Cardiac septum (tissue), 1 donor: ENCODE measurements around the gene BCAS3. TPM values are rescaled to one million over a fixed set of nuclear protein-coding genes. Genes with fewer than 3 reads are reported as not detected.
"Not testable (repeated sequence)": the region's sequence is repeated elsewhere in the genome, so short reads cannot be mapped to it uniquely, and the experiment has no call there.

Experiments
- DNase-seq: peaks from one replicate; pipeline ENCODE4 v3.0.0-alpha.2; 2020; ENCODE audit warnings: low spot score
- intact Hi-C: fragments of 100-400 bp; cut with DNase I; formaldehyde crosslinking; loops from one replicate; pipeline ENCODE4 v1.14.0; 2022
- total RNA-seq: library from RNA; stranded (reverse); fragmentation: NEBNext Ultra II Directional; extraction: Animal tissue kit (Norgen Biotek cat#: 25700); gene quantifications from one replicate; pipeline ENCODE4 v1.2.1, GENCODE V29; 2021
- donor health status: DM: no; HTN: no; CAD: no.

The BCAS3 gene
- total RNA-seq, 1 donor from 2014 or later = 14.8 TPM

- intact Hi-C loops = no loop called here
Measured at GRCh38 chr17:61015966-61016365, 338.3 kb downstream of the BCAS3 start.

GRCh38 chr17:61017317-61018006 is 339.8 kb downstream of the BCAS3 start:
- intact Hi-C loops = no loop called here

More at GRCh38 chr17:61015966-61016365, 338.3 kb downstream of the BCAS3 start:
- no peak for DNase-seq

GRCh38 chr17:61018938-61019337 is 341.3 kb downstream of the BCAS3 start:
- intact Hi-C loops = no loop called here
- DNase-seq = no peak

More at GRCh38 chr17:61017317-61018006, 339.8 kb downstream of the BCAS3 start:
- DNase-seq = no peak

GRCh38 chr17:61023996-61024395 is 346.3 kb downstream of the BCAS3 start:
- intact Hi-C loops = no loop called here
- no peak for DNase-seq

GRCh38 chr17:61026818-61027217 is 349.2 kb downstream of the BCAS3 start:
- intact Hi-C loops = no loop called here
- DNase-seq = no peak

- intact Hi-C loops = no loop called here
- no peak for DNase-seq
Measured at GRCh38 chr17:61029181-61029580, 351.5 kb downstream of the BCAS3 start.

- intact Hi-C loops = no loop called here
- no peak for DNase-seq
Measured at GRCh38 chr17:61040666-61041065, 363.0 kb downstream of the BCAS3 start.

- DNase-seq, intact Hi-C loops: not testable (repeated sequence)
Measured at GRCh38 chr17:61042348-61042747, 364.7 kb downstream of the BCAS3 start.

- DNase-seq = no peak
- intact Hi-C loops = no loop called here
Measured at GRCh38 chr17:61047515-61047914, 369.9 kb downstream of the BCAS3 start.

- intact Hi-C loops = no loop called here
- no peak for DNase-seq
Measured at GRCh38 chr17:61048376-61049106, 370.9 kb downstream of the BCAS3 start.

GRCh38 chr17:61053469-61053868 is 375.8 kb downstream of the BCAS3 start:
- DNase-seq = no peak
- intact Hi-C loops = no loop called here

- intact Hi-C loops = no loop called here
- no peak for DNase-seq
Measured at GRCh38 chr17:61054436-61054835, 376.8 kb downstream of the BCAS3 start.

- intact Hi-C loops = no loop called here
- no peak for DNase-seq
Measured at GRCh38 chr17:61057257-61057656, 379.6 kb downstream of the BCAS3 start.

GRCh38 chr17:61058066-61058465 is 380.4 kb downstream of the BCAS3 start:
- intact Hi-C loops = no loop called here
- no peak for DNase-seq

GRCh38 chr17:61063528-61063927 is 385.9 kb downstream of the BCAS3 start:
- intact Hi-C loops = no loop called here
- DNase-seq = no peak

- no peak for DNase-seq
- intact Hi-C loops = no loop called here
Measured at GRCh38 chr17:61064087-61064951, 386.7 kb downstream of the BCAS3 start.

GRCh38 chr17:61065263-61065773 is 387.7 kb downstream of the BCAS3 start:
- intact Hi-C loops = no loop called here
- no peak for DNase-seq

GRCh38 chr17:61066062-61066461 is 388.4 kb downstream of the BCAS3 start:
- no peak for DNase-seq
- intact Hi-C loops = no loop called here

GRCh38 chr17:61070649-61071048 is 393.0 kb downstream of the BCAS3 start:
- intact Hi-C loops = no loop called here
- no peak for DNase-seq

GRCh38 chr17:61072648-61073047 is 395.0 kb downstream of the BCAS3 start:
- no peak for DNase-seq
- intact Hi-C loops = no loop called here
